ENCODE data around the gene MZF1.

GRCh38 chr19:58556622-58557220 lies 16.4 kb downstream of the MZF1 start:
- TF ChIP-seq CTCF (IDR thresholded peaks at IDR 0.05 in 2 of 3, conservative IDR thresholded peaks at IDR 0.05 in 1 of 3; ENCODE audit: control insufficient read depth in 2 of 3, extremely low read depth in 1 of 3, insufficient read depth in 1 of 3, low read depth in 3 of 3, low read length in 3 of 3): no peak
- TF ChIP-seq CEBPB (IDR thresholded peaks at IDR 0.05; ENCODE audit: borderline replicate concordance in 1 of 2, low read depth in 2 of 2, low read length in 2 of 2): no peak
- TF ChIP-seq JUND (IDR thresholded peaks at IDR 0.05; ENCODE audit: low read depth, low read length): no peak
- TF ChIP-seq POLR2A (IDR thresholded peaks at IDR 0.05; ENCODE audit: low read depth, low read length): no peak; the same call in 1 of the 2 replicates
- TF ChIP-seq POLR2AphosphoS5 (IDR thresholded peaks at IDR 0.05; ENCODE audit: low read length): no peak
- TF ChIP-seq EP300 (IDR thresholded peaks at IDR 0.05; ENCODE audit: borderline replicate concordance in 1 of 2, control insufficient read depth in 1 of 2, low read depth in 2 of 2, low read length in 2 of 2): no peak
- no peak for TF ChIP-seq CBFB (IDR thresholded peaks at IDR 0.05; ENCODE audit: low read depth)
- no peak for TF ChIP-seq RAD21 (IDR thresholded peaks at IDR 0.05; ENCODE audit: insufficient read depth, low read depth, low read length)
- TF ChIP-seq CHD2 (IDR thresholded peaks at IDR 0.05; ENCODE audit: borderline replicate concordance, low read depth, low read length): no peak
- TF ChIP-seq BACH1 (IDR thresholded peaks at IDR 0.05; ENCODE audit: borderline replicate concordance): no peak
- TF ChIP-seq REST (IDR thresholded peaks at IDR 0.05; ENCODE audit: low read depth, low read length): no peak
- no peak for TF ChIP-seq EGR1 (IDR thresholded peaks at IDR 0.05; ENCODE audit: borderline replicate concordance in 1 of 2, low read depth in 2 of 2, low read length in 2 of 2)
- no peak for TF ChIP-seq ZBTB11 (CRISPR knock-in tag; IDR thresholded peaks at IDR 0.05)
